Stimulated activated CD8-positive, alpha-beta memory T cell treated with anti-CD3 and anti-CD28 coated beads, Interleukin-2, amount 100 ng/mL, for 48 hours (primary cell): Measurements from ENCODE around the gene ATP8A1.
"Not testable (repeated sequence)": the region's sequence is repeated elsewhere in the genome, so short reads cannot be mapped to it uniquely, and the experiment has no call there.

Source experiments
- DNase-seq, 2 donors: peaks; one replicate each; pipeline ENCODE4 v3.0.0-alpha.2; 2020; ENCODE audit warnings: low read depth in 2 of 2

Gene ATP8A1

DNA sequence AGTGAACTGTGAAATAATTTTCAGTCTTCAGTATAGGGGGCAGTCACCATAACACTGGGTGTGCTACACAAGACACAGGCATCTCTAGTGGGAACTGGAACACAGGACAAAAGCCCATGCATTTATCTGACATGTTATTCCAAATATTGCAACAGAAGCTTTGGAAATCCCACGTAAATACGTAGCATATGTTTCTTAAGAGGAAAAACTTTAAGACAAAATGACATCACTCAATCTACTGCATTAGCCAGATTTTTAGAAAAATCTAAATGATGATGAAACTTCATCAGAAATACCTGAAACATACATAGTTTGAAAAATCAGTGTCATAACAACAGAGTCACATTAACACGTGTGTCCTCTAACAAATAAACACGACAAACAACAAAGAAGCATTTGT is 245.1 kb downstream of the ATP8A1 start:
- DNase-seq = no peak

DNA sequence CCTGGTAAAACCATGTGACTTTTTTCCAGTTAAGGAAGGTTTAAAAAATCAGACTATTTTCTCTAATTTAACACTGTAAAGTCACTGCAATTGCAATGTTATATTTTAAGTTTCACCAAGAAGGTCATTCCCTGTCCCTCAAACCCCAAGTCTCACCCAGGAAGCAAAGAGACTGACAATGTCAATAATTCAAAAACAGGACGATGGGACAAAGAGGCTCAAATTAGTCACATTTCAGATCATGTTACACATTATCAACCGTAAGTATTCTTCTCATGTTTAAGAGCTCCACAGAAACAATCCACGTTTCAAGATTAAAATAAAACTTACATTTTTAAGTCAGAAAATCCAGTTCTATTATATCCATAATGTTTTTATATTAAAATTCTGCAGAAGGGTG is 246.5 kb downstream of the ATP8A1 start:
- no peak for DNase-seq

DNA sequence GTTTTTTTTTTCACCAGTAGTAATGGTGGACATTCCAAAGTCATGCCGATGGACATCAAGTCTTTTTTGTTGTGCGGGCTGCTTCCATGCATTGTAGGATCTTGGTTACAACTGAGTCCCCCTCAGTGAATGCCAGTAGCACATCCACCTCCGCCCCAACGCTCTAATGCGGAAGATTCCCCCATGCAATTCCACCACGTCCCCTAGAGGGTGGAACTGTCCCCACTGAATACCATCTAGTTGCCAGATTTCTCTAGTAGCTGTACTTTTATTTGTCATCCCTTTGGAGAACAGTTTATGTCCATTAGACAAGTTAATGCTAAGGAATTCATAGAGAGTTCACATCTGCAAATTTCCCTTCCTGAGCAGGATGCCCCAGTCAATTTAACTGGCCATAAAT is 252.9 kb downstream of the ATP8A1 start:
- DNase-seq = no peak

DNA sequence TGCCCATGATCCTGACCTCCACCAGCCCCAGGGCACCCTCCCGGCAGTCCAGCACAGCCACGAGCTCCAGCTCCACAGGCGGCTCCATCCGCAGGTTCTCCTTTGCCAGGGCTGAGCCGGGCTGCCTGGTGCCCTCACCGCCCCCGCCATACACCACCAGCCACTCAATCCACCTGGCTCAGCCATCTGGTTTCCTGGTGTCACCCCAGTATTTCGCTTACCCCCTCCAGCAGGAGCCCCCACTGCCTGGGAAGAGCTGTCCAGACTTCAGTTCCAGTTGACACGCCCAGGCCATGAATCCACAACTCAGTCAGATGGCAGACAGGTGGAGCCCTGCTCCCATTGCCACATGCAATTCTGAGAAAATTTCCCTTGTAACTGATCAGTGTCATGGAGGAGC is 255.7 kb downstream of the ATP8A1 start:
- no peak for DNase-seq

DNA sequence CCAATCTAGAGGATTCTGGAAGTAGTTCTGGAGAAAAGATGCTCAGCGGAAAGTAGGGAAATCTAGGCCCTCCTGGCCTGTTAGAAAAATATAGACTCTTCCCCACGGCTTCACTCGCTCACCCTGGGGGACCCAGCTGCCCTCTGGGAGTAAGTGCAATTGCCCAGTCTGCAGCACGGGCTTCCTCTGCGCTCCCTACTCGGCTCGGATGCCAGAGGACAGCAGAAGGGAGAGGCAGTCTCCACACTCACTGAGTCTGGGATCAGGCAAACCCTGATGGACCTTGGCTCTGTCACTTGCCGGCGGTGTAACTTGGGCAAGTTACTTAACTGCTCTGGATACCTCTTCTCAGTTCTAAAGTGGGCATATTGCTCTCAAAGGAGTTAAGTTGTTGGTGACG is 257.5 kb downstream of the ATP8A1 start:
- no peak for DNase-seq

DNA sequence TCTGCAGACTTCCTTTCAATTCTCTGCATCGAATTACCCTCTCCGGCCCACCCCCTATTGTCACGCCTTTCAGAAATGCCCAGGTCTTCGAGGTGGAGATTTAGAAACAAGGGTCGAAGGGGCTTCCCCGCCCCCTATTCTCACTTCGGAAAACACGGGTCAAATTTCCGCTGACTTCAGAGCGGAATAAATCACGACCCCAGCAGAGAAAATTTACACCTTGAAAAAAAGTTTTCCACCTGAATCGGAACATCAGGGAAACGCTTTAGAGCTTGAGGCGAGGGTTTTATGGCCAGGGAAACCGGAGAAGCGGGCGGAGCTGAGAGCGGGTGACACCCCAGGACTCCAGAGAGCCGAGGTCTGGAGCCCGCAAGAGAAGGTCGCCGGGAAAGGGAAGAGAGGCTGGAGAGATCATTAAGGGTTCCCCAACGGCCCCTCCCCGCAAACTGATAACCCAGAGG is 258.0 kb downstream of the ATP8A1 start:
- no peak for DNase-seq

DNA sequence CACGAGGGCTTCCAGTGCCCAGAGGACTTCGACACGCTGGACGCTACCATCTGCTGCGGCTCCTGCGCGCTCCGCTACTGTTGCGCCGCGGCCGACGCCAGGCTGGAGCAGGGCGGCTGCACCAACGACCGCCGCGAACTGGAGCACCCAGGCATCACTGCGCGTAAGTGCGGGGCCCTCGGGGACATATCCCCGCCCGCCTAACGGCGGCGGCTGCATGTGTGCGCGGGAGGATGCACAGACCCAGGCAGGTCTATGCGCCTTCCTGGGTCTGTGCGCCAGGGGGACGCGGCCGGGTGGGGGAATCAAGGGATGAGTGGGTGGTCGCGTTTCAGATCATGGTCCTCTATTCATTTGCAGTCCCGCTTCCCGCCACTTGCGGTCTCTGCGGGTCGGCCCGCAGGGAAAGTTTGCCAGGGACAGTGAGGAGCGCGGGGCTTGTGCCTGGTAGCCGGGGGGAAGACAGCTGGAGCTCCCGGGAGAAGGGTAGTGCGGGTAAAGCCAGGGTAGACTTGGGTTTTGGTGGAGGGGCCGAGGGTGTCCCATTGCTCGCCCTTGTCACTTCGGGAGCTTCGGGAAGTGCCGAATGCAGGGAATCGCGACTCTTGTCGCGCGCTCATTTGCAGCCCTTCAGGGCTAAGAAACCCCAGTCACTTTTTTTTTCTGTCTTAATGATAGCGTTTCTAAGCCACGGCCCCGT is 258.6 kb downstream of the ATP8A1 start:
- no peak for DNase-seq

DNA sequence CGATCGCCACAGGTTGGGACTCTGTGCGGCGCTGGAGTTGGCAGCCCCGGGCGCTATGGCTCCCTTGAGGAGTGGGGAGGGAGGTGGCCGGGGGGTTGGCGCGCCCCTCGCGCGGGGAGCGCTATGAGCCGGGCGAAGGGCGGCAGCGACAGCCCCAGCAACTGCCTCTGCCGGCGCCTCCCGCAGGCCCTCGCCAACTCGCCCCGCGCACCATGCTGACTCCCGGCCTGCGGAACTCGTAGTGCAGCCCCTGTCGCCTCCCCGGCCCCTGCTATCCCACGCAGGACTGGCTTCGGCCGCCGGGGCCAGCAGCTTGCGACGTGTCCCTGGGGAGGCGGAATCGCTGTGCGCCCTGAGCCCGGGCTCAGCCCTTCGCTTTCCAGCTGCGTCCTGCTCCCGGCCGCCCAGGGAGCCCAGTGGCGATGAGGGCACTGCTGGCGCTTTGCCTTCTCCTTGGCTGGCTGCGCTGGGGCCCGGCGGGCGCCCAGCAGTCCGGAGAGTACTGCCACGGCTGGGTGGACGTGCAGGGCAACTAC is 259.2 kb downstream of the ATP8A1 start:
- no peak for DNase-seq

DNA sequence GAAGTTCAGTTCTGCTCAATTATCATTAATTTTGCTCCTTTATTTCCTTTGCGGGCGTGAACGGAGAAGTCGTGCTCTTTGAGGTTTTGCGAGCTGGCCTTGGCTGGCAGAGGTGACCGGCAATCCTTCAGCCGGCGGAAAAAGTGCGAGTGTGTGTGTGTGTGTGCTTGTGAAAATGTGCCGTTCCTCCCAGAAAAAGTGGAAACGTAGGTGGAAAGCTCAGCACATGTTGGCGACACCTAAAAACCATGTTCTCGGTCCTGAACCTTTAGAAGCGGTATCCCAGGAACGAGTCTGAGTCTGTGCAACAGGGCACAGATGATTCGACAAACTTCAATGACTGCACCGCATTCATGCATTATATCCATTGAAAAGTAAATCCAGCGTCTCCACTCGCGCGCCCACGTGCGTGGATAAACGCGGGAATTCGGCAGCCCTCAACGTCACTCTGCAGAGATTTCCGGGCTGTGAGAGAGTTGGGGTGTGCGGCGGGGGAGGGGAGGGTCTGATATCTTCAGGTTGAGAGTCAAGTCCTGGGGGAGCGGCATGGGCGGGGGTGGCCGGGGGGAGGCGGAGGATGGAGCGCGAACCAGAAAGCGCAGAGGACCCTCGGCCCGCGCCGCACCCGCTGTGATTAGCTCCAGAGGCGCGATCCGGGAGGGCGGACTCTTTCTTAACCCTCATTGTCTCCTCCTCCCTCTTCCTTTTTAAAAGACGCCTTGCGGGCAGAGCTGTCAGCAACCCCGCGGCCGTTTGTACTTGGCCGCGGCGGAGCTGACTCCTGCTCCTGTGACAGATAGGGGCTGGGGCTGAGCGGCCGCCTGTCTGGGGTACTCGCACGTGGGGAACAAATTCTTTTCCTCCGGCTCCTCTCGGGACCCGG is 259.9 kb downstream of the ATP8A1 start, which contains the start of gene SHISA3:
SHISA3 (plus strand) TSS at position 737 of the 883 bp plus-strand sequence. CDS start 569 bp downstream, outside the sequence.
- no peak for DNase-seq

DNA sequence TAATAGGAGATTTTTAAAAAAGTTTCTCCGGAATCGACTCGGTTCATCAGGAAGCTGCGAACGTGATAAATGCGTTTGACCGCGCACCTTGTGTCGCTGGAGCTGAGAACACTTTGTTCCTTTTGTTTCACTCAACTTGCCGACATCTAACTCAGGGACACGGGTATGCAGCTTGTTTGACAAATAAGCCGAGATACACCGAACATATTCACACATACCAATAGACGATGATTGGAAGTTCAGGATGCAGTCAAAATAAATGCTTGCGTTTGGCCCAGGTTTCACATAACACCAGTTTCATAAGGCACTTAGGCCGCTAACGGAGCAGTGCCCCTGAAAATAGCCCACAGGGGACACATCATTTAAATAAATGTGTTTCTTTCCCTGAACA is 260.5 kb downstream of the ATP8A1 start:
- DNase-seq = no peak

DNA sequence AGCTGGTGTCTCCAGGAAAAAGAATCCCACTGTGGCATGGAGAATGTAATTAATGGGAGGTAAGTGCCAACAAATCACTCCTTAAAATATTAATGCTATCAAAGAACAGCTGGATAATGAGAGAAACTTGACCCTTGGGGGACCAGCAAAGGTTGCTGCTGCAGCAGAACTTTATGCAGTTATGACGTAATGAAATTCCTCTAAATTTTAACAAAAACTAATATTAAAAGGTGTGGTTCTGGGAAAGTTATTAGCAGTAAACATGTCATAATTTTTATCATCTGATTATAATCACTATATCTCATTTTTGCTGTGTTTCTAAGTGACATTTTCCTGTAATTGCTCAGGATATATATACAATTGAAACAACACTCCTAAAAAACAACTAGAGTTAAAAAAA is 261.3 kb downstream of the ATP8A1 start:
- DNase-seq = no peak

DNA sequence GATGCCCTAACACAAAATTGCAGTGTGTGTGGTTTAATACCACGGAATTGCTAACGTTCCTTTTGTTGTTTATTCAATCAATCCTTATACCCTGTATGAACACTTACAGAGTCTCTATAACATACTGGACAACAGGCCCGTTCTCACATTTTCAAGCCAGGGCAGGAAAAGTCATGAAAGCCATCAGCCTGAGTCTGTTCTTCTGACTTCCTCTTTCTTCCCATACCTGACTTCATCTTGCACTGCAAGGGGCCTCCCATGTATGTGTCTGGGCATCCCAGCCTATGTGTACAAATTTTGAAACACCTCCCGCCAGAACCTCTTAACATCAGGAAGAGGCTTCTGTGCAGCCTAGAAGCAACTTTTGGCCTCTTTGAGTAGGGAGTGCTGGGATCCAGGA is 264.5 kb downstream of the ATP8A1 start:
- no peak for DNase-seq

DNA sequence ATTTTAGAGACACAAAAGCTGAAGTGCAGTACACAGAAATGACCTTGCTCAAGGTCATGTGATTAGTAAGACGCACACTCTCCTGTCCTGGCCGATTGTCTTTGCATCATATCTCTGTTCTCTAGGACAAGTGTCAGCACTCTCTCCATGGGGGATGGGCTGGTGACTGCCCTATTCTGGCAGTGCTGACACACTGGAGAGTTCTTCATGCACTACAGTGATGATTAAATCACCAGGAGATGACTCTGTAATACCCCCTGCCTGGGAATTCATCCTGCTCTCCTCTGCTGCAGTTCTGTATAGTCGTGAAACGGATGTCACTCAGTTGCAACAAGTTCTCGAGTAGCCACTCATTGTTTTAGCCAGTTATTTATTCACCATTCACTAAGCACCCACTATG is 264.9 kb downstream of the ATP8A1 start:
- DNase-seq = no peak

DNA sequence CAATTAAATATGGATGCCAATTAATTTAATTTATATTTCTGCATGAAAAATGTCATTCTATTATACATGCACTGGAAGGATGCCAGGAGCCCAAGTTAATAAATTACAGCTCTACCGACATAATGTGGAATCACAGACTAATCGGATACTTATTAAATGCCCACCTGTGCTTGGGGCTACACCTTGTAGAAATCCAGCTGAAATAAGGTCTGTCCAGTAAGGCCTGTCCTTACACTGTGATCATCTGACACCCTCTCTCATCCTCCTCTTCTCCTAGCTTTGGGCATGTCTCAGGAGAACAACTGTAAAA is 265.6 kb downstream of the ATP8A1 start:
- no peak for DNase-seq

DNA sequence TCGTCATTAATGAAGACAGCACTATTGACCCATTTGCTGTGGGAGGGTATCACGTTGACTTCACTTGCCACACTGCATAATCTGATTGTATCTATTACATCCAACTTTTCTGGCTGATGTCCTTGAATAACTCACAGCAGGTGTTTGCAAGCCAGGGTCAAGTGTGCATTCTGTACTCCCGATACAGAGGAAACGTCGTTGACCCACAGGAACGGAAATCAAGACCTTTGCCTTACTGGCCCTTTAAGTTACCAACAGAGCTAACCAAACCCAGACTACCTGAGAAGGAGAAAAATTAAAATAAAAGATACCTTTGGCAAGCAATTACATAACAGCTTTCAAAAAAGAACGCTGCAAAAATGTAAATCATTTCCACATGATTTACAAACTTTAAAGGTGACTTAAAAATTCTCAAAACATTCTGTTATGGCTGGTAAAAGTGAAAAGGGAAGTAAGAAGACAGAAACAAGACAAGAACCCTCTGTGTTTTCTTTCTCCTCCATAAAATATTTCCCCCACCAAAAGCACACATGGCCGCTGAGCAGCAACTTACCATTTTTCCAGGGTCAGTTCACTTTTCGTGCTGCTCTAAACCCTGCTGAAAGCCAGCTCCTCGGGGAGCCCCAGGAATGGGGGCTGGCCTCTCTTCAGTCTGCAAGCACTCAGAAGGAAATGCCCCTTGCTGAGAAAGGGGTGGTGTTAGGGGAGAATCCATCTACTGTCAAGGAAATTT is 266.1 kb downstream of the ATP8A1 start:
- DNase-seq = no peak

DNA sequence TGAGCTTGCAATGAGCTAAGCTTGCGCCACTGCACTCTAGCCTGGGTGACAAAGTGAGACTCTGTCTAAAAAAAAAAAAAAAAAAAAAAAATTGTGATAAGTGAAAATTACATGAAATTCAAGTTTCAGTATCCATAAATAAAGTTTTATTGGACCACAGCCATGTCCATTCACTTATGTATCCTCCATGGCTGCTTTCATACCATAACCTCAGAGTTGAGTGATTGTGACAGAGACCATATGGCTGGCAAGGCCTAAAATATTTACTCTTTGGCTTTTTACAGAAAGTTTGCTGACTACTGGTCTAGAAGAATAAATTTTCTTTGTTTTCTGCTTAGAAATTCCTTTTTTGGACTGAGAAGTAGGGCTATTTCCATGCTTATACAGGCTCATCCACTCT is 271.4 kb downstream of the ATP8A1 start:
- DNase-seq = no peak

DNA sequence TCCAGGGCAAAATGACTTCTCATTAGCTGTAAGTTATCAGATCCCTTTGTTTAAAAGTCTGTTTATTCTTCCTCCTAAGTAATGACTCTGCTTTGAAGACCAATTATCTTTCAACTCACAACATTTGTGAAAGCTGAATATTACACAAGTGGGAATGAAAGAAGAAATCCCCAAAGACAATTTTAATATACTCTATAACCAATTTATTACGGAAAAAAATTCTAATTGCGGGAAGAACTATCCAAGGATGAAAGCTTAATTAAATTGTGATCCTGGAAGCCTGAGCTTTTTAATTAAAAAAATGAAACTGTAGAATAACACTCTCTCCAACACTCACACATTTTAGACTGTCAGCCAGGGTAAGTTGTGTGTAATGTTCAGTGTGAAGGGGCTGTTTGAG is 275.2 kb downstream of the ATP8A1 start:
- no peak for DNase-seq

DNA sequence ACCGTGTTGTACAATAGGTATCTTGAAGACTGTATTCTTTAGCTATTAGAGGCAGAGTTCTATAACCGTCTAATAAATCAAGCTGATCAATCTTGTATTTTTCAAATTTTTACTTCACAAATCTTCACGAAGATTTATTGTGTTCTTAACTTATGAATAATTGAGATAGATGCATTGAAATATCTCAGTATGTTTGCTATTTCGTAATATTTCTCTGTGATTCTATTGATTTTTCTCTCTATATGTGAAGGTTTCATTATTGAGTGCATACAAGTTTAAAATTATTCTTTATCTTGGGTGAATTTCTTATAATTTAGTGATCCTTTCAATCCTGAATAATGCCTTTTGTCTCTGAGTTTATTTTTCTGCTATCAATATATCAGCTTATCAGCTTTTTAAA is 279.4 kb downstream of the ATP8A1 start:
- no peak for DNase-seq

DNA sequence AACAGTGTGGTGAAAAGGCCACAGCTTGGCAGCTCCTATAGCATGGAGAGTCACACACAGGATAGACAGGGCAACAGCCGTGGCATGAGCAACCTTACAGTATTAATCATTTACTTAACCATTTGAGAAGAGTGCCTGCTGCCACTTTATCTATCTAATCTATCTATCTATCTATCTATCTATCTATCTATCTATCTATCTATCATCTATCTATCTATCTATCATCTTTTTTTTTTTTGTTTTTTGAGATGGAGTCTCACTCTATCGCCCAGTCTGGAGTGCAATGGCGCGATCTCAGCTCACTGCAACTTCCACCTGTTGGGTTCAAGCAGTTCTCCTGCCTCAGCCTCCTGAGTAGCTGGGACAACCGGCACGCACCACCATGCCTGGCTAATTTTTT is 284.6 kb downstream of the ATP8A1 start:
- not testable (repeated sequence) for DNase-seq

DNA sequence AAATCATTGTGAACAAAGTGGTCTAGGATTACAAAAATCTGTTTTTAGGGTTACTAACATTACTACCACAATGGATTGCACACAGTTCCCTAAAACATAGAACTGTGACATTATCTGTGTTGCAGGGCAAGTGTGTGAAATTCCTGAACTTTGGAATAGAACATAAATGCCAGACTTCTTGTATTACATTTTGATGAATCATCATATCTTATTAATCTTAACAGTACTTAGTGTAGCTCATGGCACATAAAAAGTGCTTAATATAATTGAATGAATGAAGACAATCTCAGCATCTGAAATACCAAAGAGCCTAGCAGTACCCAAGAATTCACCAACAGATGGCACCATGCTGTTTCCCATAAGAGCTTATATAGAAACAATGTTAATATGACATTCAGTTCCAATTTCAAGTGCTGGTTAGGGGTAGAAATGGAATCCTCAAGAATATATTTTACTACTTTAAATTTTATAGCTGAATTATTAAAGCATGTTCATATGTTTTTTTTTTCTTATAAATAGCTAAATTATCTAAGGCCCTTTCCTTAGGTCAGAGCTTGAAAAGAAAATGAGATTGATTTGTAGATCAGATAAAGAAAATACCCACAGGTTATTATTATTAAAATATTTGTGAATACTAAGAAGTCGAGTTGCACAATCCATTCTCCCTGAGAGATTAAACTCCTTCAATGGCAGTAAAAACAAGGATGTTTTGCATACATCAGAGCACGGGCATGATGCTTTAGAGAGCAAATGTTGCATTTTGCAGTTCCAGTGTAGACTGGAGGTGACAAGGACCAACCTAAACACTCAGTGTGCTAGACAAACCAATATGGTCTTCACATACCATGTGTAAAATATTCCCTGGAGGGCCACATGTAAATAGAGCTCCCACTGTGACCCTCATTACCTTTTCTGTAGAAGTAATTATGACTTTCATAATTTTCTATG is 285.3 kb downstream of the ATP8A1 start:
- no peak for DNase-seq

DNA sequence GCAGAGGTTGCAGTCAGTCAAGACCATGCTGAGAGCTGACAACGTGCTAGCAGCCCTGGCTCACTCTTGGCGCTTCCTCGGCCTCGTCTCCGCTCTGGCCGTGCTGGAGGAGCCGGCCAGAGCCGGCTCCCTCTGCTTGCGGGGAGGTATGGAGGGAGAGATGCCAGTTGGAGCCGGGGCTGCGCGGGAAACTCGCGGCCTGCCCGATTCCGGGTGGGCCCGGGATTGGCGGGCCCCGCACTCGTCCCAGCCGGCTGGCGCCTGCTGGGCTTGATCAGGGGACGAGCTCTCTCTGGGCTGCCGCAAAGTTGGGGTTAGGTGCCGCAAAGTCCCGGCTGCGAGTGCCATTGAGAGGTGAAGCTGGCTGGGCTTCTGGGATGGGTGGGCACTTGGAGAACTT is 287.4 kb downstream of the ATP8A1 start:
- no peak for DNase-seq
